Mucosa of descending colon (tissue), 3 donors: Measurements from ENCODE around the gene LTO1. TPM values are rescaled to one million over a fixed set of nuclear protein-coding genes. Genes with fewer than 3 reads are reported as not detected.
A peak's percentile ranks its signal among the peaks of the same experiment; 100 is the strongest.
"Not testable (repeated sequence)": the region's sequence is repeated elsewhere in the genome, so short reads cannot be mapped to it uniquely, and the experiment has no call there.

ENCODE experiments used
- ATAC-seq: fragments of 200-7000 bp; cut with Tn5 transposase; one replicate; pipeline ENCODE4 v1.9.1; 2020; ENCODE audit warnings: mild to moderate bottlenecking, moderate library complexity
- DNase-seq, 3 donors: peaks; one replicate each; pipeline ENCODE4 v3.0.0-alpha.2; 2020
- H3K36me3 ChIP-seq: fragments of 200-600 bp; one replicate; pipeline ENCODE4 v1.8.0; 2021; ENCODE audit warnings: low read depth, mild to moderate bottlenecking
- H3K4me1 ChIP-seq: fragments of 200-600 bp; one replicate; pipeline ENCODE4 v1.8.0; 2021; ENCODE audit warnings: low read depth, mild to moderate bottlenecking
- H3K4me3 ChIP-seq: fragments of 200-600 bp; one replicate; pipeline ENCODE4 v1.8.0; 2021; ENCODE audit warnings: mild to moderate bottlenecking
- H3K9me3 ChIP-seq: fragments of 200-600 bp; one replicate; pipeline ENCODE4 v1.8.0; 2021; ENCODE audit warnings: mild to moderate bottlenecking
- intact Hi-C, 2 donors: fragments of 100-400 bp; cut with DNase I in 1 of 2; cut with micrococcal nuclease in 1 of 2; formaldehyde crosslinking; loops; one replicate each; pipeline versions ENCODE4 v1.11.0 to v1.11.1; 2022; cut with DNase I, micrococcal nuclease
- total RNA-seq, 3 donors: library from RNA; stranded (reverse); fragmentation: NEBNext Ultra II Directional in 2 of 3; extraction: Animal tissue kit (Norgen Biotek cat#: 25700) in 2 of 3; gene quantifications; one replicate each; pipeline versions ENCODE4 v1.2.1 to v1.2.4, GENCODE V29; 2021 to 2023
- TF ChIP-seq, protein P1 (sequence below): fragments of 200-600 bp; IDR thresholded peaks from one replicate; pipeline ENCODE4 v1.8.0; 2022; ENCODE audit warnings: antibody characterized with exemption, mild to moderate bottlenecking
- donor health status: DM: no; HTN: no; CAD: no; lungs with moderate emphysema.
- donor health status: DM: no; HTN: no; CAD: no.
- donor health status: DM: no; HTN: yes; CAD: no.

The LTO1 gene
- total RNA-seq, 3 donors from 2014 or later, result 21.8 to 30.5 (median 22.4) TPM

DNA sequence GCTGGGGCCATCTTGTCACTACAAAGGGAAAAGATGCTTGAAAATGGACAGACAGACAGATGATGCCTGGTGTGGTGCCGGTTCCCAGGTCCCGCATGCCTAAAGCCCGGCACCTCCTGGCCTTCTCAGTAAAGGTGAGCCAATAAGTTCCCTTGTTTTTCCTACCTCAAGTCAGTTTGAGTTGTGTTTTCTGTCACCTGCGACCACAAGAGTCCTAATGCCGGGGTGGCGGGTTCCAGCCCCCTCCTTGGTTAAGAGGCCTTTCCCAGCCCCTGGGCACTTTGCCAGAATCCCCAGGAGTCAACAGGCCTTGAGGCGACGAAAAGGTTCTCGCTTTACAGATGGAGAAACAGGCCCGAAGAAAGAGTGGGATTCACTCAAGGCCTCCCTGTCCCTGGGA lies 19.6 kb upstream of the LTO1 start:
- no peak overlapping the region for H3K4me3 ChIP-seq
- H3K4me1 ChIP-seq, result no peaks in the 10 kb centered on the region
- H3K9me3 ChIP-seq, result no peaks in the 10 kb centered on the region
- intact Hi-C loops, result no loop called here
- DNase-seq (no peak), ATAC-seq (no peak)
- no peaks in the 10 kb centered on the region for H3K36me3 ChIP-seq
- TF ChIP-seq, protein P1, sequence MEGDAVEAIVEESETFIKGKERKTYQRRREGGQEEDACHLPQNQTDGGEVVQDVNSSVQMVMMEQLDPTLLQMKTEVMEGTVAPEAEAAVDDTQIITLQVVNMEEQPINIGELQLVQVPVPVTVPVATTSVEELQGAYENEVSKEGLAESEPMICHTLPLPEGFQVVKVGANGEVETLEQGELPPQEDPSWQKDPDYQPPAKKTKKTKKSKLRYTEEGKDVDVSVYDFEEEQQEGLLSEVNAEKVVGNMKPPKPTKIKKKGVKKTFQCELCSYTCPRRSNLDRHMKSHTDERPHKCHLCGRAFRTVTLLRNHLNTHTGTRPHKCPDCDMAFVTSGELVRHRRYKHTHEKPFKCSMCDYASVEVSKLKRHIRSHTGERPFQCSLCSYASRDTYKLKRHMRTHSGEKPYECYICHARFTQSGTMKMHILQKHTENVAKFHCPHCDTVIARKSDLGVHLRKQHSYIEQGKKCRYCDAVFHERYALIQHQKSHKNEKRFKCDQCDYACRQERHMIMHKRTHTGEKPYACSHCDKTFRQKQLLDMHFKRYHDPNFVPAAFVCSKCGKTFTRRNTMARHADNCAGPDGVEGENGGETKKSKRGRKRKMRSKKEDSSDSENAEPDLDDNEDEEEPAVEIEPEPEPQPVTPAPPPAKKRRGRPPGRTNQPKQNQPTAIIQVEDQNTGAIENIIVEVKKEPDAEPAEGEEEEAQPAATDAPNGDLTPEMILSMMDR, result no peak

DNA sequence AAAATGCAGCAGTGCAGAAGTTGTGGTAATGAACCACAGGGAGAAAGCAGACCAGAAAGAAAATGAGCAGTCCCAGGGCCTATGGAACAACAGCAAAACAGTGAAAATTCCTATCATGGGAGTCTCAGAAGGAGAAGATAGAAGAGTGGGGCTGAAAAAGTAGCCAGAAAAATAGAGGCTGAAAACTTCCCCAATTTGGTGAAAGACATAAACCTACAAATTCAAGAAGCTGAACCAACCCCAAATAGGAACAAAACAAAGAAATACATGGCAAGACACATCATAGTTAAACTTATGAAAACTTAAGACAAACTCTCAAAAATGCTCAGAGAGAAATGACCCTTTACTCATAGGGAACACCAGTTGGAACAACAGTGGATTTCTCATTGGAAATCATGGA lies 17.3 kb upstream of the LTO1 start:
- Histone ChIP-seq H3K9me3 (no peaks in the 10 kb centered on the region), H3K4me3 (no peak overlapping the region), H3K36me3 (no peaks in the 10 kb centered on the region), H3K4me1 (no peaks in the 10 kb centered on the region)
- DNase-seq (no peak), ATAC-seq (no peak)
- TF ChIP-seq, protein P1, result no peak
- intact Hi-C loops, result no loop called here

DNA sequence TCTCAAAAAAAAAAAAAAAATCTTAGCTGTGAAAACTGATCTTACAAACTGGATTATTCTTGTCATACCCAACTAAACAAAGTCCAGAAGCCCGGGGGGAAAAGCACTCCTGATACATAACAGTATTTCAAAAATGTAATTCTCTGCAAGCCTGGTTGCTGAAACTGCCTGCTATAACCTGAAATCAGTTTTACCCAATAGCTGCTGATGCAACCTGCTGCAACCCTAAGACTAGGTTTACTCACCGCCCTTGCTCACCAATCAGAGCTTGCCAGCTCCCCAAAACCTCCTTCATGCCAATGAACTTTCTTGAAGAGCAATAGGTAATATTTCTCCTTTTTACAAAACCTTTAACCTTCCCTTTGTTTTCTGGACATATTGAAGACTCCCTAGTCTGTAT lies 16.3 kb upstream of the LTO1 start:
- no peak for ATAC-seq

DNA sequence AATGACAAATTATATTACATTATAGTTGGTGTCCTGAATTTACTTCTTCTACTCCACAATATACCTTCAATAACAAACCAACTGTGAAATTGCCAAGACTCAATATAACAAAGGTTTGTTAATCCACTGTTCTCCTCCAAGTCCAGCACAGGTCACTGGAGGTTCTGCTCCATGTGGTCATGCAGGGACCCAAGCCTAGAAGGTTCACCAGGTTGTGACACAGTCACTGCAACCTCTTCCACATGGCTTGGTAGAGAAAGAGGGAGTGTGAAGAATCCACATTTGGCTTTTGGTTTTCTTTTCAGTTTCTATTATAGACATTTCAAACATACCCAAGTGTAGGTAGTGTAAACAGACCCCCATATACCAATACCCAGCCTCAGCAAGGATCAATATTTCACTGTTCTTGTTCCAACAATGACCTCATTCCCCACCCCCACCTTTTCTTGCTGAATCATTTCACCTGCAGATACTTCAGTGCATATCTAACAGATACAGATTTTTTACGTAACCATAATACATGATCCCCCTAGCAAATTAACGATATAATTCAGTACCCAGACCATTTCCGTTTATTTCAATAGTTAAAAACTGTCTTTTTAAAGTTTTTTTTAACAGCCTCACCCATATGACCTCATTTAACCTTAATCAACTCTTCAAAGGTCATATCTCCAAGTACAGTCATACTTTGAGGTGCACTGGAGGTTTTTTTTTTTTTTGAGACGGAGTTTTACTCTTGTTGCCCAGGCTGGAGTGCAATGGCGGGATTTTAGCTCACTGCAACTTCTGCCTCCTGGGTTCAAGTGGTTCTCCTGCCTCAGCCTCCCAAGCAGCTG lies 14.5 kb upstream of the LTO1 start:
- Histone ChIP-seq H3K4me3 (no peak overlapping the region), H3K4me1 (no peaks in the 10 kb centered on the region), H3K36me3 (no peaks in the 10 kb centered on the region), H3K9me3 (no peaks in the 10 kb centered on the region)
- TF ChIP-seq, protein P1, result no peak
- intact Hi-C loops, result loop anchor here (5.0 to 10.0 kb wide), 3 partner anchors 198 to 505 kb away; no protein-coding TSS in a partner anchor
- ATAC-seq (no peak), DNase-seq (no peak)

More for the DNA sequence above, 16.3 kb upstream of the LTO1 start:
- TF ChIP-seq, protein P1, result no peak
- DNase-seq, result no peak
- intact Hi-C loops, result no loop called here
- H3K4me3 ChIP-seq, result no peak overlapping the region
- no peaks in the 10 kb centered on the region for H3K36me3 ChIP-seq
- H3K4me1 ChIP-seq, result no peaks in the 10 kb centered on the region
- H3K9me3 ChIP-seq, result no peaks in the 10 kb centered on the region

DNA sequence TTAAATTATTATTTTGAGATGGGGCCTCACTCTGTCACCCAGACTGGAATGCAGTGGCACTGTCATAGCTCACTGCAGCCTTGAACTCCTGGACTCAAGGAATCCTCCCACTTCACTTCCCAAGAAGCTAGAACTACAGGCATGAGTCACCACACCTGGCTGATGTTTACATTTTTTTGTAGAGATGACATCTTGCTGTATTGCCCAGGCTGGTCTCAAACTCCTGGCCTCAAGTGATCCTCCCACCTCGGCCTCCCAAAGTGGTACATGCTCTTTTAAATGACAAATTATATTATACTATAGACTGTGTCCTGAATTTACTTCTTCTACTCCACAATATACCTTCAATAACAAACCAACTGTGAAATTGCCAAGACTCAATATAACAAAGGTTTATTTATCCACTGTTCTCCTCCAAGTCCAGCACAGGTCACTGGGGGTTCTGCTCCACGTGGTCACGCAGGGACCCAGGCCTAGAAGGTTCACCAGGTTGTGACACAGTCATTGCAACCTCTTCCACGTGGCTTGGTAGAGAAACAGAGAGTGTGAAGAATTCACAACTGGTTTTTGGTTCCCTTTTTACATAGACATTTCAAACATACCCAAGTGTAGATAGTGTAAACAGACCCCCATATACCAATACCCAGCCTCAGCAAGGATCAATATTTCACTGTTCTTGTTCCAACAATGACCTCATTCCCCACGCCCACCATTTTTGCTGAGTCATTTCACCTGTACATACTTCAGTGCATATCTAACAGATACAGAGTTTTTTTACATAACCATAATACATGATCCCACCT lies 13.0 kb upstream of the LTO1 start:
- H3K4me1 ChIP-seq, DNase-seq, H3K36me3 ChIP-seq, H3K4me3 ChIP-seq, H3K9me3 ChIP-seq: not testable (repeated sequence)
- ATAC-seq, result peak; percentile 26
- intact Hi-C loops, result loop anchor here (5.0 to 10.0 kb wide), 3 partner anchors 199 to 507 kb away; no protein-coding TSS in a partner anchor

DNA sequence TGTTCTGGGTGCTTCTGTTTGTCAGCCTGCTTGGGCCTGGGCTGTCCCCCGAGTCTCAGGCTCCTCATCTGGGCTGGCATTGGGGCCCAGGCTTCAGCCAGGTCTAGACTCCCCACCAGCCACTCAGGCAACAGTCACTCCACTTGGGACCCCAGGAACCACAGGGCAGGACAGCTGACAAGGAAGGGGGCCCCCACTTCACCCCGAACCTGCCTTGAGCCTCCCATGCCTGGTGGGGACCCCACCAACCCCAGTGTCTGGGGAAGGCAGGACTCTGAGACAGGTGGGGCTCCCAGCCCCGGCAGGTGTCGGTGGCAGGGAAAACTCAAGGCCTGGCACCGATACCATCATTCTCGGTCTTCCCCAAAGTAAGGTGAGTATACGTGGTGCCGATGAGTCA lies 11.7 kb upstream of the LTO1 start:
- no peak for ATAC-seq
- intact Hi-C loops, result loop anchor here (5.0 to 10.0 kb wide), 3 partner anchors 200 to 508 kb away; no protein-coding TSS in a partner anchor
- no peak overlapping the region for H3K4me3 ChIP-seq
- no peak for DNase-seq
- TF ChIP-seq, protein P1, result no peak
- no peaks in the 10 kb centered on the region for H3K36me3 ChIP-seq
- no peaks in the 10 kb centered on the region for H3K4me1 ChIP-seq
- H3K9me3 ChIP-seq, result no peaks in the 10 kb centered on the region
